ENCODE measurements around the gene HOXB6. TPM values are rescaled to one million over a fixed set of nuclear protein-coding genes. Genes with fewer than 3 reads are reported as not detected.

Gene HOXB6
- polyA plus RNA-seq, 12 donors = 0.80 to 8.8 (median 1.4) TPM; not detected in 1

- DNase-seq = no peak
Measured at GRCh38 chr17:48579760-48580554, 24.8 kb downstream of the HOXB6 start.

- DNase-seq = no peak
Measured at GRCh38 chr17:48579471-48579759, 25.4 kb downstream of the HOXB6 start.

DNA sequence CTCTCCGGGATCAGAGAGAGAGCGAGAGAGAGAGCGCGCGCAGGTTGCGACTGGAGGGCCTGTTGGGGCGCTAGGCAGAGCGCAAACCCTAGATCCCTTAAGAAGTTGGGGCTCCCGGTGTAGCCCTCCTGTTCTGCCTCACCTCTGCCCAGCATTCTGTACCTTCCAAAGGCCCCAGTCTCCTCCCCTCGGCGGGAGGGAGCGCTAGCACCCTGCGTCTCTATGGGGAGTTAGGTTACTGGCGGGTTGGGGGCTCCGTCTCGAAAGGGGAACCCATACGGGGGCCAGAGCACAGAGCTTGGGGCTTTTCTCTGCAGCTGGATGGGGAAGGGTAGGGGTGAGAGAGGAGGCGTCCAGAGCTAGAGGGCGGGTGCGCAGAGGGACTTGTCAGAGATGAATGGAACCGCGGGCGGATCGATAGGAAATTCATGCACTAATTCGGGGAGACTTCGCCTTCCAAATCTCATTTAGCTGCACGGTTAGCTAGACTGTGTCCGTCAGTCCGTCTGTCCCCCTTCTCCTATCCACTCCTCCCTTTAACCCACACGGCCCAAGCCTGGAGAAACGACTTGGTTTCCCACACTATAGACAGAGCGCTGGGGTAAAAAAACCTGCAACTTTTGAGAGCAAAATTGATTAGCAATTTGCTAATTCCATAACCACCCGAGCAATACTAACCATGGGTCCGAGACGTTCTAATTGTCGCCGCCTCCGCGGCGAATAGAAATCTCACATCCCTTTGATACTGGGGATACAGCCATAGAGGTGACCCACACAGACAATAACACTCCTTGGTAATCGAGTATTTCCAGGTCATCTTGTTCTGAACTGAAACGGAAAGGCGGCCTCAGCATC is 25.9 kb downstream of the HOXB6 start:
- DNase-seq = no peak

DNA sequence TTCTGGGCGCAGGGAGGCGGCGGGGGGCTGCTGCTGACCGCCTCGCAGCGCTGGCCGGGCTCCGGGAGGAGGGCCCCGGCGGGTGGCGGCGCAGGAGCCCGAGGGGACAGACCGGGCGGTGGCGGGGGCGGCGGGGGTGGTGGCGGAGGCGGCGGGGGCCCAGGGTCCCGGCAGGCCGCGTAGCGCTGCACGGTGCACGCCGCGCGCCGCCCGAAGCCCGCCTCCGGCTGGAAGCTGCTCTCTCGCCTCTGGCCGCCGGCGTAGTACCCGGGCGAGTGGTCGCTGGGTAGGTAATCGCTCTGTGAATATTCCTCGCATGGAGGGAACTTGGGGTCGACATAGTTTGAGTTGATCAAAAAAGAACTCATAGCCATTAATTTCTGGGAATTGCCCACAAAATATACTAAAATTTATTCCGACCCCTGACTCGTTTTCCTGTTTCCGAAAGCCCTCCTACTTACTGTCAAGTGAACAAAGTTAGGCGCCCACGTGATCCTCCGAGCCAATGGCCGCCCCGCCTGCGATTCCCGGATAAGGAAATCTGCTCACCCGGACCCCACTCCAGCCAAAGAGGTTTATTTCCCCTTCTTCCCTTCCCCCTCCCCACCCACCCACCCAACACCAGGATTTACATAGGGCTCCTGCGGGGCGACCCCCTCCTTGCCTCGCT is 26.7 kb downstream of the HOXB6 start, which contains the start of gene HOXB4:
HOXB4 (minus strand) TSS at position 405 of the 670 bp plus-strand sequence; CDS start at position 374, 31 bp downstream.
- DNase-seq = peak; percentile 70

DNA sequence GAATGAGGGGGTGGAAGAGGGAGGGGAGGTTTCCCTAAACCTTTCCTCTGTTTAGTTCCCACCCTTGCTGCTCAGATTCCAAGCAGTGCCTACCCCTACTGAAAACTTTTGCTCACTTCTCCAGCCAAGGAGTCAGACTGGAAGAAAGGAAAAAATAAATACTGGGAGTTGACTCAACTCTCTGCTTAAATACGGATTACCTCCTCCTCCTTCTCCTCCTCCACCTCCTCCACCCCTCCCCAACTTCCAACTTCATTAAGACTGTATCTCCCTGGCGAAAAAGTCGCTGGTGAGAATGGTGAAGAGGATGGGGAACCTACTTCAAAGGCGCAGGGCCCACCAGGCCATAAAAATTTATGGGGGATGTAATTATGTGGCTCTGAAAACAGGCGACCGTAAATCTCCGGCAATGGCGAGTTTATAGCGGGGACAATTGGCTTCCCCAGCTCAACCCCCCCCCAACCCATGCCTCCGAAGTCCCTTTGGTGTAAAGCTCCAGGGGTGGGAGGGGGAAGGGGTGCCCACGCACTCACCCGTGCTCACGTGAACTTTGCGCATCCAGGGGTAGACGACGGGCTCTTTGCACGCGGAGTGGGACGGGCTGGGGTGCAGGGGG is 27.3 kb downstream of the HOXB6 start:
- no peak for DNase-seq

- DNase-seq = no peak
Measured at GRCh38 chr17:48576479-48577309, 28.1 kb downstream of the HOXB6 start.

DNA sequence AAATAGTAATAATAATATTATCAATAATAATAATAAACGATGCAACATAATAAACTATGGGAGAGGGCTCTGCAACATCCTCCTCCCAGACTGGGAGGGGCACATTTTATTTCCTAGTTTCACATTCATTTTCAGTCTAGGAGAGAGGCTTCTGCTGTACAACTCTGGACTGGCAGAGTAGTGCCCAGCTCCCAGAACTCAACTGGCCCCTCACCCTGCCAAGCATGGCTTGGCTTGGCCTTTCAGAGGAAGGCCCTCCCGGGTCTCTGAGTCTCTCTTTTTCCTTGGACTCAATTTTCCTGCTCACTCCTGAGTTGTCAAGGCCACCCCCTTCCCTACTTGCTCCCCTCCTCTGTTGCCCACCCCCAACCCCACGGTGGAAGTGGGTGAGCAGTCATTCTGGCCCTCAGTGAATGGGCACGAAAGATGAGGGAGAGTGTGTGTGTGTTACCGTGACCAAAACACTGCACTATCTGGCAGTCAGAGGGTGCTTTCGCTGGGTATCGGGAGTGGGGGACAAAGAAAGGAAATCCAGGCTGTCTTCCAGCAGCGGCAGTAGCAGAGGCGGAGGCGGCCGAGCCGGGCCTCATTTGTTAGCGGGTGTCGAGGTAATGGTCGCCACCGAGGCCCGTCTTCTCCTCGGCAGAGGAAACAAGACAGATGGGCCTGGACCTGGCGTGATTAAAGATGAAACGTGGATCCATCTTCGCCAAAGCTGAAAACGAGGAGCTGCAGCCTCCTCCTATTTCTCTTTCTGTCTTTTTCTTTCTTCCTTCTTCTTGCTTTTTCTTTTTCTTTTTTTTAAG is 28.9 kb downstream of the HOXB6 start:
- no peak for DNase-seq

DNA sequence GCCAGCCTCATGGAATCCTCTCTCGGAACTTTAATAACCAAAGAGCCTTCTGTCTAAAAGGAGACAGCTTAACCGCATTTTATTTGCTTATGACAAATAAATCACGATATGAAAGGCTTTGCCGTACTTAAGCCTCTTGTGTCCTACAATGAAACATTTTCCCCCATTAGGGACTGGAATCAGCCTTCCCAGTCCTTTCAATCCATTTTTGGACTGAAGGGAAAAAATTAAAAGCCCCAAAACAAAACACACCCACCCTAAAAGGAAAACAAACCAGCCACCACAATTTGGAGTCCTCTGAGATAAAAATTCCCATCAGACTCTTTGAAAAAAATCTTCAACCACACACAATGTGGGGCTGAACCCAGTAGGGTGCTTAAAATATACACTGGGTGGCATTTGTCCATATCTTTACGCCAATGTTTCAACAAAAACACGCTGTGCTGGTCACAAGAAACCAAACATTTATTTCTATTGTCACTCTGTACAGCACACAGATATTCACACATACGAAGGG is 29.7 kb downstream of the HOXB6 start:
- no peak for DNase-seq

GRCh38 chr17:48574505-48575065 is 30.2 kb downstream of the HOXB6 start:
- DNase-seq = no peak

- no peak for DNase-seq
Measured at GRCh38 chr17:48571826-48572417, 32.9 kb downstream of the HOXB6 start.

DNA sequence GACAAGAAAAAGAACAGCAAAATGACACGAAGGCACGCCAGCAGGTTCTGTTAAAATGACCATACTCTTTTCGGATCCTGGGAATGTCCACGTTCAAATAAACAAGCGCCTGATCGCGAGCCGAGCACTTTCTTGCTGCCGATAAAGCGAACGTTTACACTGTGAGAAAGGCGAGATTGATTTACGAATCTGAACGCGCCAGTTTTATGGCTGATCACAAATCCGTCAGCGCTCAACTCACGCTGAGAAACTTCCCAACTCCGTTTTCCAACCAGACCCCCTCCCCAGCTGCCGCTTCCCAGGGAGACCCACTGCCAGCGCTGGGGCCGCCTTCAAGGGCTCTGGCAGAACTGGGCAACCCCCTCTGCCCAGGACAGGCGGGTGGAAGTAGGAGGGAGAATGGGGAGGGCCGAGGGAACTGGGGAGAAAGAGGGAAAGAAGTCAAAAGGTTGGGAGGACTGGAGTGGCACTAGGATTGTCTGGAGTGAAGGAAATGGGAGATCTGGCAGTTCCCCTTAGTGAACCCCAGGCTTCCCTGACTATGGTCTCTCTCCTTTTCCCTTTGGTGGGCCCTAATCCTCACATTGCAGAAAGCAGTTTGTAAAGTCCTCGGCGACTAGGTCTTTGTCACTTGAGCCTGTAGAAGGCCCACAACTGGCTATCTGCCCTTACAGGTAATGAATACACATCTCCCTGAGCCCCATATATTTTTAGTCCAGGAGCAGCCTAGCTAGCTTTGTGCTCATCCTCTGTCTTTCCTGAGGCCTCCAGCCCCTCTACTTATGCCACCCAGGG is 33.6 kb downstream of the HOXB6 start:
- DNase-seq = no peak

DNA sequence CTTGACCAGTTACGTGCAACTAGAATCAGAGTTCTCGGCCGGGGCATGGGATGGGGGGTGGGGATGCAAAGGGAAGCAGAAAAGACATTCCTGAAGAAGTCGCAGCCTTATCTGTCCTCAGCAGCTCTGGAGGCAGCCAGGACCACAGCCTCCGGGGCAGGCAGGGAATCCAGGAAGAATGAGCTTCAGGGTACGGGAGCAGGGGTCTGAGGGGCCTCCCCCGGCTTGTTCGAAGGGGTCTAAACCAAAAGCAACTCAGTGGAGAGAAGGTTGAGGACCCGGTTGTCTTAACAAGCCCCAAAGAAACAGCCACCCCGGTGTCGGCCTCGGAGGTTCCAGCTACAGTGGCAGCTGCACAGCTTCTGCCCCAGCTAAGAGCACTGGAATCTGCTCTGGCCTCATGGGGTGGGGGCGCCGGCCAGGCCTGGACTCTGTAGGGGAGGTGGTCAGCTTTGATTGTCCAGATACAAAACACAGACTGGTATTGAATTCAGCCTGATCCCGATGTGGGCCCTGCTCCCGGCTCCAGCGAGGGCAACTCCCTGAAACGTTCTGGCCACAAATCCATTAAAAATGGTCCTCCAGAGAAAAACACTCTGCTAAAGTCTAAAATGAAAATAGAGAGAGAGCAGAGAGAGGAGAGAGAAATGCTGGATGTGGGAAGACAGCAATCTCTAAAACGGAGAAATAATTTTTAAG is 34.3 kb downstream of the HOXB6 start:
- DNase-seq = no peak

DNA sequence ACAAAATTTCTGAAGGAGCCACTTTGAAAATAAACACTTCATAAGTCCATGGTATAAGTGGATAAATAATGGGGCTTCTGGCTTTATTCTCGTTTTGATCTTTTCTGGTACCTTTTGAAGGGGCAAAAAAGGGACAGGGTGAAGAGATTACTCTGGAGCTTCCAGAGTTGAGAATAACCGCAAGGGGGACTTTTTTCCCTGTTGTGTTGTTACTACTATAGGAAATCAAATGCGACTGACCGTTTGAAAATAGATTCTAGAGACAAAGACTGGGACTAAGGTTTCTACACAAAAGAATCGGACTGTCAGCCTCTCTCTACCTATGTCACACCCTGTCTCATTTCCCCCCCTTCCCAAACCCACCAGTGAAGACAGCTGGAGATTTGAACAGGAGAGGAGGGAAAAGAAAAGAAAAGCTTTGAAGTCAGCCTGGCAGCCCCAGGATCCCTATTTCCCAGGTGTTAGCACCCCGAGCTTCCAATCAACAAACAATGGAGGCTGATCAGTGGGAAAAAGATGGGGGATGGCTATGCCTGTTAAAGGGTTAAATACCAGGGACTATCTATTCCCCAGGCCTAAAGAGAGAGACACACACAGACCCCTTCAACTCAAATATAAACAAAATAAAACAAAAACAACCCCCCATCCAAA is 35.0 kb downstream of the HOXB6 start:
- no peak for DNase-seq

- no peak for DNase-seq
Measured at GRCh38 chr17:48569240-48569582, 35.6 kb downstream of the HOXB6 start.

DNA sequence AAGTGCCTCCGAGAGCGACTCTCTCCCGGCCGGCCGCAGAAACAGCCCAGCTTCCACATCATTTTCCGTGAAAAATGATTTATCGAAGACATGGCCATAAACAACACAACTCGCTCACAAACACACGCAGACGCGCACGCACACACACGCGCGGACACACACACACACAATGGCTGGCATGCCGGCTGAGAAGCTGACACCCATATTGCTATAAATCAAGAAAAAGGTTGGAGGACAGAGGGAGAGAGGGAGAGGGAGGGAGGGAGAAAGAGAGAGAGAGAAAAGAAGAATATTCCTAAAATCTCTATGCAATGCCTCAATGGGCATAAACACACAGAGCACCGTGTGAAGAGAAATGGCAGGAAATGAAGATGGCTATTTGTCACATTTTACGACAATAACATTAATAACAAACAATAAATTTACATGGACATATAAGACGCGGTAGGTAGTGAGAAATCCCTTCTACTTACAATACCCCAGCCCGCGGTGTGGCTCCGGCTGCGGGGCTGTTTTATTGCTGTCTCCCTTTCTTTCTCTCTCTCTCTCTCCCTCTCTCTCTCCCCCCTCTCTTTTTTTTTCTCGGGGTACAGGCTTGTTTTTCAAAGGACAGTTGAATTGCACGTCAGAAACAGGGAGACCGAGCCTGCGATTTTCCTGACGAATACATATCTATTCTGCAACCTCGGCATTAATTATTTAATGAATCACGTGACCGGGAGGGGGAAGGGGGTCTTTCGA is 36.1 kb downstream of the HOXB6 start:
- DNase-seq = no peak

GRCh38 chr17:48567646-48568354 is 37.0 kb downstream of the HOXB6 start:
- DNase-seq = no peak
